Osteoblast (primary cell): ENCODE data around the gene ZBTB40. TPM values are rescaled to one million over a fixed set of nuclear protein-coding genes. Genes with fewer than 3 reads are reported as not detected.

Experiments used
- DNase-seq: peaks from one replicate; pipeline ENCODE4 v3.0.0; 2011; ENCODE audit warnings: low spot score, mixed read lengths; ENCODE audit not compliant: insufficient read length; ENCODE audit errors: missing footprints
- H2AFZ ChIP-seq: 2 replicates; pipeline ENCODE4 v1.6.0; 2011; ENCODE audit warnings: mild to moderate bottlenecking, low read length
- H3K27ac ChIP-seq: 2 replicates; pipeline ENCODE4 v1.5.1; 2011; ENCODE audit warnings: mild to moderate bottlenecking, low read depth, low read length, moderate library complexity
- H3K27me3 ChIP-seq: 2 replicates; pipeline ENCODE4 v1.6.0; 2012; ENCODE audit warnings: mild to moderate bottlenecking, control low read depth, inconsistent platforms, low read length, moderate library complexity; ENCODE audit not compliant: insufficient read depth
- H3K36me3 ChIP-seq: 2 replicates; pipeline ENCODE4 v1.5.1; 2011; ENCODE audit warnings: mild to moderate bottlenecking, low read length, control low read depth, moderate library complexity; ENCODE audit not compliant: insufficient read depth
- H3K4me1 ChIP-seq: 2 replicates; pipeline ENCODE4 v1.5.1; 2011; ENCODE audit warnings: mild to moderate bottlenecking, low read length, control low read depth, moderate library complexity; ENCODE audit not compliant: insufficient read depth
- H3K4me2 ChIP-seq: 2 replicates; pipeline ENCODE4 v1.6.0; 2011; ENCODE audit warnings: mild to moderate bottlenecking, low read length; ENCODE audit not compliant: insufficient read depth
- H3K4me3 ChIP-seq: fragments of 200-600 bp; sonication (generic); 3 replicates; pipeline ENCODE4 v1.5.1; 2012; ENCODE audit warnings: mild to moderate bottlenecking, low read length, inconsistent platforms; ENCODE audit not compliant: insufficient read depth
- H3K79me2 ChIP-seq: 2 replicates; pipeline ENCODE4 v1.6.0; 2012; ENCODE audit warnings: mild to moderate bottlenecking, low read length, control low read depth, inconsistent platforms; ENCODE audit not compliant: insufficient read depth
- H3K9me3 ChIP-seq: 2 replicates; pipeline ENCODE4 v1.5.1; 2011; ENCODE audit warnings: low read depth, low read length, control low read depth
- H4K20me1 ChIP-seq: 2 replicates; pipeline ENCODE4 v1.6.0; 2012; ENCODE audit warnings: mild to moderate bottlenecking, low read length, control low read depth; ENCODE audit not compliant: insufficient read depth
- total RNA-seq: library from RNA; depleted of rRNA; stranded (reverse); fragments of >200 nt; gene quantifications from 2 replicates; pipeline ENCODE4 v1.2.3, GENCODE V29; 2012
- TF ChIP-seq, protein P1 (sequence below): IDR thresholded peaks from 2 replicates; pipeline ENCODE4 v1.5.1; 2011; ENCODE audit warnings: mild to moderate bottlenecking, low read depth, low read length, moderate library complexity; ENCODE audit errors: extremely low read depth

The ZBTB40 gene
- total RNA-seq, 1 donor: 16.3 TPM

DNA sequence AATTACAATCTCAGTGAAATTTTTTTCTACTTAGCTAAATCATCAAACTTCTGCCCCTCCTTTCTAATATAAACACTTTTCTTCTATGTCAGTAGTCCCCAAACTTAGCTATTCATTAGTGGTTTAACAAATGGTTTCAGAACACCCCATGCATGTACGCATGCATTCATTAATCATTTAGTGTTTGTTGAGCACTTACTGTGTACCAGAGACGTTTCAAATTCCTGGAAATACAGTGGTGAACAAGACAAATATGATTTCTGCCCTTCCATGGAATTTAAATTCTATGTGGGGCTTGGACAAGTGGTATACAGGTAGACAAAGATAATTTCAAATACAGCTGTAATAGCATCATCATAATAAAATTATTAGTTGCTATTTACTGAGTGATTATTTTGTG is 1.5 kb downstream of the ZBTB40 start:
- Histone ChIP-seq H3K9me3 (no peaks in the 10 kb centered on the region), H3K36me3 (no peaks in the 10 kb centered on the region), H3K27me3 (no peaks in the 10 kb centered on the region), H2AFZ (no peak overlapping the region), H3K27ac (no peak overlapping the region), H4K20me1 (no peaks in the 10 kb centered on the region), H3K79me2 (peaks cover 45% of the 10 kb centered on the region), H3K4me3 (no peak overlapping the region), H3K4me1 (peaks cover 4% of the 10 kb centered on the region), H3K4me2 (peak overlapping the region; percentile 74)
- DNase-seq: no peak
- TF ChIP-seq, protein P1, sequence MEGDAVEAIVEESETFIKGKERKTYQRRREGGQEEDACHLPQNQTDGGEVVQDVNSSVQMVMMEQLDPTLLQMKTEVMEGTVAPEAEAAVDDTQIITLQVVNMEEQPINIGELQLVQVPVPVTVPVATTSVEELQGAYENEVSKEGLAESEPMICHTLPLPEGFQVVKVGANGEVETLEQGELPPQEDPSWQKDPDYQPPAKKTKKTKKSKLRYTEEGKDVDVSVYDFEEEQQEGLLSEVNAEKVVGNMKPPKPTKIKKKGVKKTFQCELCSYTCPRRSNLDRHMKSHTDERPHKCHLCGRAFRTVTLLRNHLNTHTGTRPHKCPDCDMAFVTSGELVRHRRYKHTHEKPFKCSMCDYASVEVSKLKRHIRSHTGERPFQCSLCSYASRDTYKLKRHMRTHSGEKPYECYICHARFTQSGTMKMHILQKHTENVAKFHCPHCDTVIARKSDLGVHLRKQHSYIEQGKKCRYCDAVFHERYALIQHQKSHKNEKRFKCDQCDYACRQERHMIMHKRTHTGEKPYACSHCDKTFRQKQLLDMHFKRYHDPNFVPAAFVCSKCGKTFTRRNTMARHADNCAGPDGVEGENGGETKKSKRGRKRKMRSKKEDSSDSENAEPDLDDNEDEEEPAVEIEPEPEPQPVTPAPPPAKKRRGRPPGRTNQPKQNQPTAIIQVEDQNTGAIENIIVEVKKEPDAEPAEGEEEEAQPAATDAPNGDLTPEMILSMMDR: no peak

DNA sequence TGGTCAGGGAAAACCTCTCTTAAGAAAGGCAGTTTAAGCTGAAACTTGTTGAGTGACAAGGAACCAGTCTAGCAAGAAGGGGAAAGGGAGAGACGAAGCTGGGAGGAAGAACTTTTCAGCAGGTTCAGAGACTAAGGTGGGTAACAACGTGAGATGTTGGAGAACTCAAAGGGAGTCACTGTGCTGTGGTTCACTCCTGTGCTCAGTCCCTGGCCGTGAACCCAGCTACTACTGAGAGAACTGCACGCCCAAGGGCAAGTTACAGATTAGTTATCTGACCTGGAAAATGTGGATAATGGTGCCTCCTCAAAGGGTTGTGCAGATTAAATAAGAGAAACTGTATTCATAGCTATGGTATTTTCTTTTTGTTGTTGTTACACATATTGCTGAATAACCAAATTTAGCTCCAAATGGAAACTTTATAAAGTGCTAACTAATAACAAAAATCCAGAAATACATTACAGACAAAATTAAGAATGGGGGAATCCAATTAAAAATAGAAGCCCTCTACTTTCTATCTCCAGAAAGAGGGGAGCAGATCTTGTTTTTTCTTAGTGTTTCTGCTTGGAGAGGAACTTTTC is 2.9 kb downstream of the ZBTB40 start:
- peaks cover 48% of the 10 kb centered on the region for H3K79me2 ChIP-seq
- DNase-seq: peak; percentile 22

DNA sequence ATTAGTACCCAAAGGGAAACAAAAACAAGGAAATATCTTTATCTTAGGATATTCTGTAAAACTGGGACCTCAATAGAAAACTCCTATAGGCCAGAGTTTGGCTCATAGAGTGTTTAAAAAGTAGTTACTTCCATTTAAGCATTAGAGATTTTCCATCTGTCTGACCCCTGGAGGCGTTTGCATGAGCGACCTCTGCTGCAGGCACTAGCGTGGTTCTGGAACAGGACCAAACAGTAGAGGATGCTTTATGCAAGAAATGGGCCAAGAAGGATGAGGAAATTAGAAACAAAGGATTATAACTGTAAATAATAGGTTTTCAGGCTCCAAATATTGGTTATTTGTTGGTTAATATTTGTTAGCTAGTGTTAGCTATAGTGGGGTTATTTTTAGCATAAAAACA is 5.7 kb downstream of the ZBTB40 start:
- Histone ChIP-seq H4K20me1 (peaks cover 3% of the 10 kb centered on the region), H3K4me3 (no peak overlapping the region), H3K27me3 (no peaks in the 10 kb centered on the region), H3K4me2 (no peak overlapping the region), H3K9me3 (no peaks in the 10 kb centered on the region), H2AFZ (no peak overlapping the region), H3K36me3 (no peaks in the 10 kb centered on the region), H3K27ac (no peak overlapping the region), H3K79me2 (peaks cover 70% of the 10 kb centered on the region), H3K4me1 (no peaks in the 10 kb centered on the region)
- no peak for DNase-seq
- TF ChIP-seq, protein P1: no peak

More for the DNA sequence above, 2.9 kb downstream of the ZBTB40 start:
- H4K20me1 ChIP-seq: no peaks in the 10 kb centered on the region
- no peak overlapping the region for H3K27ac ChIP-seq
- H3K4me2 ChIP-seq: no peak overlapping the region
- no peaks in the 10 kb centered on the region for H3K9me3 ChIP-seq
- H3K27me3 ChIP-seq: no peaks in the 10 kb centered on the region
- H3K4me3 ChIP-seq: no peak overlapping the region
- no peaks in the 10 kb centered on the region for H3K36me3 ChIP-seq
- TF ChIP-seq, protein P1: no peak
- no peaks in the 10 kb centered on the region for H3K4me1 ChIP-seq
- no peak overlapping the region for H2AFZ ChIP-seq

DNA sequence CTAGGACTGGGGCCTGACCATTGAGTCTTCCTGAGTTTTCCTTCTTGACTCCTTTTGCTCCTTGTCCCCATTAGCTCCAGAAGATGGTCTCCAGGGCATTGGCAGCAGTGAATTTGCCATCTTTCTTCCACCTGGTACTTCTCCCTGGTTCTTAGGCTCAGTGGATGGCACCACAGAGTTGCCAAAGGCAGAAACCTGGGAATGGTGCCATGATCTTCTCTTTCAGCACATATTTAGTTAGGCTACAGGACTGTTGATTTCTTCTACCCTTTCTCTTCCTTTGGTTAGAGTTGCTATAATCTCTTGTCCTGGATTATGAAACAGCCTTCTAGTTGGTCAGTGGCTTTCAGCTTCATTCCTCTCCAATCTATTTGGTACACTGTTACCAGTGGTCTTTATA is 6.2 kb downstream of the ZBTB40 start:
- H3K36me3 ChIP-seq: no peaks in the 10 kb centered on the region
- no peaks in the 10 kb centered on the region for H3K27me3 ChIP-seq
- H3K4me2 ChIP-seq: no peak overlapping the region
- TF ChIP-seq, protein P1: no peak
- no peak overlapping the region for H3K4me3 ChIP-seq
- no peak overlapping the region for H3K27ac ChIP-seq
- H3K9me3 ChIP-seq: no peaks in the 10 kb centered on the region
- H3K79me2 ChIP-seq: peaks cover 72% of the 10 kb centered on the region
- DNase-seq: no peak
- H4K20me1 ChIP-seq: peaks cover 3% of the 10 kb centered on the region
- H3K4me1 ChIP-seq: no peaks in the 10 kb centered on the region
- H2AFZ ChIP-seq: no peak overlapping the region
